ENCODE measurements around the gene SCYGR7. TPM values are rescaled to one million over a fixed set of nuclear protein-coding genes. Genes with fewer than 3 reads are reported as not detected.
"Not testable (repeated sequence)": the region's sequence is repeated elsewhere in the genome, so short reads cannot be mapped to it uniquely, and the experiment has no call there.

The SCYGR7 gene
- total RNA-seq, 2 experiments from 2014 or later, result not detected

GRCh38 chr2:227717687-227718567 lies 10.2 kb upstream of the SCYGR7 start, which contains the start of gene SLC19A3:
Gene SLC19A3, minus strand, starts transcription at chr2:227718028. Its CDS starts 15,710 bp downstream, at chr2:227702318.
- Mint-ChIP-seq H3K36me3 (ENCODE audit: low read depth) (no peaks in the 10 kb centered on the region), H3K4me3 (no peak within 1 kb of the TSS), H3K27me3 (ENCODE audit: low read depth) (peaks cover 7% of the 10 kb centered on the region), H3K4me1 (ENCODE audit: low read depth) (no peaks in the 10 kb centered on the region), H3K27ac (no peak within 1 kb of the TSS), H3K9me3 (ENCODE audit: insufficient read depth) (no peaks in the 10 kb centered on the region)
- CTCF ChIA-PET, result no interaction called here
- ATAC-seq (no peak), DNase-seq (no peak)
- POLR2A ChIA-PET, result no interaction called here

GRCh38 chr2:227719641-227720040 lies 8.5 kb upstream of the SCYGR7 start:
- ChIA-PET POLR2A (interaction anchor here (0.7 kb wide), 1 partner anchor 1562 kb away, joined by 3 read pairs; no protein-coding TSS in a partner anchor), CTCF (no interaction called here)
- no peak for ATAC-seq

GRCh38 chr2:227720680-227721079 lies 7.5 kb upstream of the SCYGR7 start:
- H3K9me3 Mint-ChIP-seq (ENCODE audit: insufficient read depth), result no peaks in the 10 kb centered on the region
- ATAC-seq (no peak), DNase-seq (no peak)
- no peaks in the 10 kb centered on the region for H3K4me1 Mint-ChIP-seq (ENCODE audit: low read depth)
- no peaks in the 10 kb centered on the region for H3K36me3 Mint-ChIP-seq (ENCODE audit: low read depth)
- peaks cover 7% of the 10 kb centered on the region for H3K27me3 Mint-ChIP-seq (ENCODE audit: low read depth)
- no peak overlapping the region for H3K27ac Mint-ChIP-seq
- ChIA-PET POLR2A (no interaction called here), CTCF (no interaction called here)
- no peak overlapping the region for H3K4me3 Mint-ChIP-seq

More at GRCh38 chr2:227719641-227720040, 8.5 kb upstream of the SCYGR7 start:
- Mint-ChIP-seq H3K27me3 (ENCODE audit: low read depth) (peaks cover 7% of the 10 kb centered on the region), H3K27ac (no peak overlapping the region), H3K9me3 (ENCODE audit: insufficient read depth) (no peaks in the 10 kb centered on the region), H3K4me1 (ENCODE audit: low read depth) (no peaks in the 10 kb centered on the region), H3K4me3 (no peak overlapping the region), H3K36me3 (ENCODE audit: low read depth) (no peaks in the 10 kb centered on the region)
- no peak for DNase-seq

- H3K27ac Mint-ChIP-seq; H3K4me3 Mint-ChIP-seq; DNase-seq; CTCF ChIA-PET; ATAC-seq; POLR2A ChIA-PET; H3K4me1 Mint-ChIP-seq (ENCODE audit: low read depth); H3K36me3 Mint-ChIP-seq (ENCODE audit: low read depth); H3K9me3 Mint-ChIP-seq (ENCODE audit: insufficient read depth); H3K27me3 Mint-ChIP-seq (ENCODE audit: low read depth): not testable (repeated sequence)
Observed at GRCh38 chr2:227722821-227723220, 5.3 kb upstream of the SCYGR7 start.

- Mint-ChIP-seq H3K27me3 (ENCODE audit: low read depth) (peaks cover 2% of the 10 kb centered on the region), H3K27ac (no peak within 1 kb of the TSS), H3K9me3 (ENCODE audit: insufficient read depth) (no peaks in the 10 kb centered on the region), H3K4me3 (no peak within 1 kb of the TSS), H3K36me3 (ENCODE audit: low read depth) (no peaks in the 10 kb centered on the region), H3K4me1 (ENCODE audit: low read depth) (no peaks in the 10 kb centered on the region)
- POLR2A ChIA-PET, result no interaction called here
- DNase-seq, result no peak
- no peak for ATAC-seq
- CTCF ChIA-PET, result no interaction called here
Observed at GRCh38 chr2:227724394-227725039, 3.6 kb upstream of the SCYGR7 start, which contains the start of gene SCYGR6. Gene SCYGR6, minus strand, starts transcription at chr2:227724757. Its CDS starts 0 bp downstream, at chr2:227724757.

GRCh38 chr2:227739351-227739750 lies 11.2 kb downstream of the SCYGR7 start:
- no peak for DNase-seq
- POLR2A ChIA-PET, result no interaction called here
- CTCF ChIA-PET, result no interaction called here
- ATAC-seq, result no peak
- Mint-ChIP-seq H3K27ac (no peak overlapping the region), H3K9me3 (ENCODE audit: insufficient read depth) (no peaks in the 10 kb centered on the region), H3K36me3 (ENCODE audit: low read depth) (no peaks in the 10 kb centered on the region), H3K27me3 (ENCODE audit: low read depth) (no peaks in the 10 kb centered on the region), H3K4me1 (ENCODE audit: low read depth) (no peaks in the 10 kb centered on the region), H3K4me3 (no peak overlapping the region)

- H3K27ac Mint-ChIP-seq, CTCF ChIA-PET: not testable (repeated sequence)
Observed at GRCh38 chr2:227740705-227741104, 12.6 kb downstream of the SCYGR7 start.

GRCh38 chr2:227745594-227745993 lies 17.5 kb downstream of the SCYGR7 start, which contains the start of gene SCYGR8:
Gene SCYGR8, plus strand, starts transcription at chr2:227745894. Its CDS starts 0 bp downstream, at chr2:227745894.
- Mint-ChIP-seq H3K36me3 (ENCODE audit: low read depth) (no peaks in the 10 kb centered on the region), H3K27ac (no peak within 1 kb of the TSS), H3K4me3 (no peak within 1 kb of the TSS), H3K9me3 (ENCODE audit: insufficient read depth) (no peaks in the 10 kb centered on the region), H3K4me1 (ENCODE audit: low read depth) (no peaks in the 10 kb centered on the region), H3K27me3 (ENCODE audit: low read depth) (peaks cover 3% of the 10 kb centered on the region)
- POLR2A ChIA-PET, result no interaction called here
- DNase-seq (no peak), ATAC-seq (no peak)
- CTCF ChIA-PET, result no interaction called here

More at GRCh38 chr2:227740705-227741104, 12.6 kb downstream of the SCYGR7 start:
- H3K36me3 Mint-ChIP-seq (ENCODE audit: low read depth); H3K27me3 Mint-ChIP-seq (ENCODE audit: low read depth); DNase-seq; H3K9me3 Mint-ChIP-seq (ENCODE audit: insufficient read depth); POLR2A ChIA-PET; ATAC-seq; H3K4me3 Mint-ChIP-seq; H3K4me1 Mint-ChIP-seq (ENCODE audit: low read depth): not testable (repeated sequence)

- ChIA-PET CTCF (no interaction called here), POLR2A (no interaction called here)
- no peaks in the 10 kb centered on the region for H3K9me3 Mint-ChIP-seq (ENCODE audit: insufficient read depth)
- no peak for DNase-seq
- no peaks in the 10 kb centered on the region for H3K36me3 Mint-ChIP-seq (ENCODE audit: low read depth)
- H3K27me3 Mint-ChIP-seq (ENCODE audit: low read depth), result peaks cover 3% of the 10 kb centered on the region
- H3K4me3 Mint-ChIP-seq, result no peak overlapping the region
- no peak overlapping the region for H3K27ac Mint-ChIP-seq
- no peaks in the 10 kb centered on the region for H3K4me1 Mint-ChIP-seq (ENCODE audit: low read depth)
- no peak for ATAC-seq
Observed at GRCh38 chr2:227748079-227748478, 19.9 kb downstream of the SCYGR7 start.

- H3K4me1 Mint-ChIP-seq (ENCODE audit: low read depth); POLR2A ChIA-PET; H3K27ac Mint-ChIP-seq; H3K27me3 Mint-ChIP-seq (ENCODE audit: low read depth); ATAC-seq; H3K9me3 Mint-ChIP-seq (ENCODE audit: insufficient read depth); DNase-seq; H3K4me3 Mint-ChIP-seq; H3K36me3 Mint-ChIP-seq (ENCODE audit: low read depth): not testable (repeated sequence)
- CTCF ChIA-PET, result interaction anchor here (0.9 to 1.3 kb wide), 2 partner anchors 10 kb away, joined by 3 to 5 read pairs; no protein-coding TSS in a partner anchor
Observed at GRCh38 chr2:227756261-227756660, 28.1 kb downstream of the SCYGR7 start.

GRCh38 chr2:227759411-227760118 lies 31.4 kb downstream of the SCYGR7 start:
- ChIA-PET POLR2A (no interaction called here), CTCF (no interaction called here)
- no peaks in the 10 kb centered on the region for H3K36me3 Mint-ChIP-seq (ENCODE audit: low read depth)
- no peaks in the 10 kb centered on the region for H3K4me1 Mint-ChIP-seq (ENCODE audit: low read depth)
- no peaks in the 10 kb centered on the region for H3K27me3 Mint-ChIP-seq (ENCODE audit: low read depth)
- H3K27ac Mint-ChIP-seq, result no peak overlapping the region
- no peak for DNase-seq
- H3K4me3 Mint-ChIP-seq, result no peak overlapping the region
- H3K9me3 Mint-ChIP-seq (ENCODE audit: insufficient read depth), result no peaks in the 10 kb centered on the region
- no peak for ATAC-seq

Data from activated CD8-positive, alpha-beta T cell treated with anti-CD3 and anti-CD28 coated beads, Interleukin-2, amount 10 ng/mL, durations not matched to agents 7 days and 5 days (primary cell).